22Rv1 (cell line): ENCODE data around the gene CCDC116.
"Not testable (repeated sequence)": the region's sequence is repeated elsewhere in the genome, so short reads cannot be mapped to it uniquely, and the experiment has no call there.

Experiments
- H3K27ac ChIP-seq: fragments of 450-650 bp; 2 replicates; pipeline ENCODE4 v1.5.1; 2017
- ZFX ChIP-seq: fragments of 450-650 bp; IDR thresholded peaks from 2 replicates; pipeline ENCODE4 v1.6.1; 2017; ENCODE audit warnings: antibody characterized with exemption, borderline replicate concordance
- TF ChIP-seq, protein P1 (sequence below): fragments of 450-650 bp; IDR thresholded peaks from 2 replicates; pipeline ENCODE4 v1.5.1; 2017; ENCODE audit warnings: mild to moderate bottlenecking

The CCDC116 gene

DNA sequence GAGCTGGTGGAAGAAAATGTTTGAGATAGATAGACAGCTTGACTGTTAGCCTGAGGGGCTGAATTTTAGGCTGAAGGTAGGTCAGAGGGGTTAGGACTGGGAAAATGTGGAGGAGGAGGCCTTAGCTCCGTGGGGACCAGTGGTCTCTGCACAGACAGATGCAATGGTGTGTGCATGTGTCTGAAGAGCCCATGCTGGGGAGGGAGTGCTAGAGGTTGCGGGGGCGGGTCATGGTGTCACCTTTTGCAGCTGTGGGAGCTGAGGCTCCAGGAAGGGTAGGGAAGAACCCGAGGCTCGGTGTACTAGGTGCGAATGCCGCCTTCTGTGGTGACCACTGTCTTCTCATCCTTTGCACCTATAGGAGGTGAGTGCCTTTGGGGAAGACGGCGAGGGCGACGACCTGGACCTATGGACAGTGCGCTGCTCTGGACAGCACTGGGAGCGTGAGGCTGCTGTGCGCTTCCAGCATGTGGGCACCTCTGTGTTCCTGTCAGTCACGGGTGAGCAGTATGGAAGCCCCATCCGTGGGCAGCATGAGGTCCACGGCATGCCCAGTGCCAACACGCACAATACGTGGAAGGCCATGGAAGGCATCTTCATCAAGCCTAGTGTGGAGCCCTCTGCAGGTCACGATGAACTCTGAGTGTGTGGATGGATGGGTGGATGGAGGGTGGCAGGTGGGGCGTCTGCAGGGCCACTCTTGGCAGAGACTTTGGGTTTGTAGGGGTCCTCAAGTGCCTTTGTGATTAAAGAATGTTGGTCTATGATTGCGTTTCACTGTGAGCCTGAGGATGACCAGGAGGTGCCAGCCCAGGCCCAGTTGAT, 11.2 kb downstream of the CCDC116 start:
- TF ChIP-seq, protein P1, sequence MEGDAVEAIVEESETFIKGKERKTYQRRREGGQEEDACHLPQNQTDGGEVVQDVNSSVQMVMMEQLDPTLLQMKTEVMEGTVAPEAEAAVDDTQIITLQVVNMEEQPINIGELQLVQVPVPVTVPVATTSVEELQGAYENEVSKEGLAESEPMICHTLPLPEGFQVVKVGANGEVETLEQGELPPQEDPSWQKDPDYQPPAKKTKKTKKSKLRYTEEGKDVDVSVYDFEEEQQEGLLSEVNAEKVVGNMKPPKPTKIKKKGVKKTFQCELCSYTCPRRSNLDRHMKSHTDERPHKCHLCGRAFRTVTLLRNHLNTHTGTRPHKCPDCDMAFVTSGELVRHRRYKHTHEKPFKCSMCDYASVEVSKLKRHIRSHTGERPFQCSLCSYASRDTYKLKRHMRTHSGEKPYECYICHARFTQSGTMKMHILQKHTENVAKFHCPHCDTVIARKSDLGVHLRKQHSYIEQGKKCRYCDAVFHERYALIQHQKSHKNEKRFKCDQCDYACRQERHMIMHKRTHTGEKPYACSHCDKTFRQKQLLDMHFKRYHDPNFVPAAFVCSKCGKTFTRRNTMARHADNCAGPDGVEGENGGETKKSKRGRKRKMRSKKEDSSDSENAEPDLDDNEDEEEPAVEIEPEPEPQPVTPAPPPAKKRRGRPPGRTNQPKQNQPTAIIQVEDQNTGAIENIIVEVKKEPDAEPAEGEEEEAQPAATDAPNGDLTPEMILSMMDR = peak; percentile 20
- TF ChIP-seq ZFX = no peak
- H3K27ac ChIP-seq = peak overlapping the region; percentile 81

DNA sequence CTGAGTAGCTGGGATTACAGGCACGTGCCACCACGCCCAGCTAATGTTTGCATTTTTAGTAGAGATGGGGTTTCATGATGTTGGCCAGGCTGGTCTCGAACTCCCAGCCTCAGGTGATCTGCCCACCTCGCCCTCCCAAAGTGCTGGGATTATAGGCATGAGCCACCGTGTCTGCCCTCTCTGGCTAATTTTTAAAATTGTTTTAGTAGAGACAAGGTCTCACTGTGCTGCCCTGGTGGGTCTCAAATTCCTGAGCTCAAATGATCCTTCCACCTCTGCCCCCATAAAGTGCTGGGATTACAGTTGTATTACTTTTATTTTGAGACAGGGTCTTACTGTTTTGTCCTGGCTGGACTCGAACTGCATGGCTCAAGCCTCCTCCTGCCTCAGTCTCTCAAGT, 13.0 kb downstream of the CCDC116 start:
- H3K27ac ChIP-seq = not testable (repeated sequence)

DNA sequence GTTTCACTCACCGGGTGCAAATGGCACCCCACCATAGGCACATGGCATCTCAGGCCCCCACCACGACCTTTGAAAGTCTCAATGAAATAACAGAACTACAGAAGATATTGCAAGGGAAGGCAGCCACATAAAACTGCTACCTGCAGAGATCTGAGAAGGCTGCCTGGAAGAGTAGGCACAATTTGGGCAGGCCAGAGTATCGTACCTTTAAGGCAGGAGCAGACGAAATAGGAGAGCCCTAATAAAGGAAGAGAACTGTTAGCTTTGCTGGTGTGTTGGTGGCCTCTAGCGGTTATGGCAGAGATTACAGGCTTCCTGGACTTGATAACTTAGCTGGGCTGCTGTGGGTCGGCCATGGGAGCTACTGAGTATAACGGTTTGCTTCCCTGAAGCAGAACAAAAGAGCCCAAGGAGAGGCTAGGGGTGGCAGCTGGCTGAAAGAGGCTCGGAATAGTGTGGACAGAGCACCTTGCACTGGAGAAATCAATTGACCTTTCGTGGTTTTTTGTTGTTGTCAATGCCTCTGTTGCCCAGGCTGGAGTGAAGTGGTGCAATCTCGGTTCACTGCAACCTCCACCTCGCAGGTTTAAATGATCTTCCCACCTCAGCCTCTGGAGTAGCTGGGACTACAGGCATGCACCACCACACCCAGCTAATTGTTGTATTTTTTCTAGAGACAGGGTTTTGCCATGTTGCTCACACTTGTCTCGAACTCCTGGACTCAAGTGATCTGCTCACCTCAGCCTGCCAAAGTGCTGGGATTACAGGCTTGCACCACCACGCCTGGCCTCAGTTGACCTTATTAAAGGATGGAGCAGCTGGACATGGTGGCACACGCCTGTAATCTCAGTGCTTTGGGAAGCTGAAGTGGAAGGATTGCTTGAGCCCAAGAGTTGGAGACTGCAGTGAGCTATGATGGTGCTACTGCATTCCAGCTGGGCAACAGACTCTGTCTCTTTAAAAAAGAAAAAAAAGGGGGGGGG, 14.3 kb downstream of the CCDC116 start:
- H3K27ac ChIP-seq = 0 out of 2 replicates have a peak overlapping the region, but pooled peaks have one; percentile 18
- no peak for TF ChIP-seq ZFX
- TF ChIP-seq, protein P1 = peak; percentile 86

DNA sequence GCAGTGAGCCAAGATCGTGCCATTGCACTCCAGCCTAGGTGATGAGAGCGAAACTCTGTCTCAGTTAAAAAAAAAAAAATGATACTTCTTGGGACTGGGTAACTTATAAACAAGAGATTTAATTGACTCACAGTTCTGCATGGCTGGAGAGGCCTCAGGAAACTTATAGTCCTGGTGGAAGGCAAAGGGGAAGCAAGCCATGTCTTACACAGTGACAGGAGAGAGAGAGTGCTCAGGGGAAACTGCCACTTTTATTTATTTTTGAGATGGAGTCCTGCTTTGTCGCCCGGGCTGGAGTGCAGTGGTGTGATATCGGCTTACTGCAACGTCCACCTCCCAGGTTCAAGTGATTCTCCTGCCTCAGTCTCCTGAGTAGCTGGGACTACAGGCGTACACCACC, 17.7 kb downstream of the CCDC116 start:
- peak overlapping the region; percentile 79; the same call in 1 of the 2 replicates for H3K27ac ChIP-seq
- TF ChIP-seq, protein P1 = no peak
- TF ChIP-seq ZFX = no peak

DNA sequence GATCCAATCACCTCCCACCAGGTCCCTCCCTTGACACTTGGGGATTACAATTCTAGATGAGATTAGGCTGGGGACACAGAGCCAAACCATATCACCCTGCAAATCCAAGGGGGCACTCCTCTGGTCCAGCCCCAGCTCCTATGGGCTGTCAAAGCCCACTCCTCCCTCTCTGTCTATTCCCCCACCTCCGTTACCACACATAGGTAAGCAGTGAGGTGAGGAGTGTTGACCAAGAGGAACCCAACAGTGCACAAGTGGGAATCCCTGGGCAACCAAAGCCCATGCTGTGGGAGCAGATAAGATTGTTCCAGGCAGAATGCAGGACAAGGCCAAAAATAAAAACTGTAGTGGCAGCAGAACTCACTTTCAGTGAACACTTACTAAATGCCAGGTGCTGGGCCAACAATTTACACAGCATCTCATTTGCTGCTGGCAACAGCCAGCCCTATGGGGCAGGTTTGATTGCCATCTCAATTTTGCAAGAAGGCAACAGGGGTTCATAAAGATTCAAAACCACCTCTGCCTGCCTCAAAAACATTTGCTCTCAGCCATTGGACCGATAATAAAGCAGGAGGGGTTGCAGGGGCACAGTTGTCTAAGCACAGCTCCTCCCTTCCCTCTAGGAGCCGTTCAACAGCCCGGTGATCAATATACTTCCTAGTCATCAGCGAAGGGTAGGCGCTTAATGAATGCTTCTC, 18.4 kb downstream of the CCDC116 start:
- TF ChIP-seq ZFX = no peak
- TF ChIP-seq, protein P1 = no peak
- H3K27ac ChIP-seq = peak overlapping the region; percentile 79

DNA sequence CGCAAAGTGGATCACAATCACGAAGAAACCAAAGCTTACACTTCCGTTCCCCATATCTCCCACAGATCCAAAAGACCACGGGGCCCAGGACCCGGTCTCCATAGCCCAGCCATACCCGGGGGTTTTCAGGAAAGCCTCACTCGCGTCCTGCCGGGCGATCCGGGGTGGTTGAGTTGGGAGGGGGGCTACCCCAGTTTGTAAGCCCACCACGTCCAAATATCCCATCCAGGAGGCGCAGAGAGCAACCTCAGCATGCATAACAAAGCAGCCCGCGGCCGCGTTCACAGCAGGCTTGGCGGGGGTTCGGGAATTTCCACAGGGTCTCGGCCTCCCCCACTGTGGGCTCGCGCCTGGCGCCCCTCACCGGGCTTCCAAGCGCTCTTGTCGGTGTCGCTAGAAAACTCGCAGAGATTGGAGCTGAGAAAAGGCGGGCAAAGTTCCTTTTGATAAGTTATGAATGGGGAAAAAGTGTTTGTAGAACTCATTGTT, 19.0 kb downstream of the CCDC116 start:
- peak overlapping the region; percentile 79 for H3K27ac ChIP-seq
- no peak for TF ChIP-seq ZFX
- TF ChIP-seq, protein P1 = no peak

DNA sequence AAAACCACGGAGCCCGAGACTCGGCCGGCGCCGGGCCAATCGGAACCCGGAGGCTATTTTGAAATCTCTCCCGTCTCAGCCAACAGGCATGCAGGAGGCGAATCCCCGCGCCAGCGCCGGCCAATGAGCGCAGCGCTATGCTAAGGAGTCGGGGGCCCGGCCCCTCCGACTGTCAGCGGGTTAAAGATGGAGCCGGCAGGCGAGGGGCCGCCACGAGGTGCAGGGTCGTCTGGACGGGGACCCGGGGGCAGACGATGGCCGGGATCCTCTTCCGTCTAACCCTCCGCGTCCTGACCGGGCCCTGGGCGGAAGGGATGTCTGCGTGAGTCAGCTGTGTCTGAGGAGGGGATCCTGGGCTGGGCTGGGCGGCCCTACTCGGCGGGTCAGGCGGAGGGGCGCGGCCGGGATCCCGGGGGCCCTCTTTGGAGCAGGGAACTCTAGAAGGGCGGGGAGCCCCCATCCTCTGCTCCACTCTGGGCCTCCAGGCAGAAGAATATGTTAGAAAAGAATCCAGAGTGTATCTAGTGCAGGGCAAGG, 19.5 kb downstream of the CCDC116 start:
- H3K27ac ChIP-seq = peak overlapping the region; percentile 79
- TF ChIP-seq ZFX = no peak
- TF ChIP-seq, protein P1 = no peak
